Erythroblast (primary cell): ENCODE measurements around the gene TEX35.

ENCODE experiments used
- GATA1 ChIP-seq: IDR thresholded peaks from 2 replicates; pipeline ENCODE4 v1.6.1; 2011; ENCODE audit warnings: low read depth, mild to moderate bottlenecking, control low read depth, low read length, moderate library complexity
- POLR2A ChIP-seq: IDR thresholded peaks from 2 replicates; pipeline ENCODE4 v1.6.1; 2011; ENCODE audit warnings: mild to moderate bottlenecking, low read length

GRCh38 chr1:178496410-178497135 is 16.3 kb upstream of the TEX35 start, which contains the start of gene CLEC20A:
- TF ChIP-seq POLR2A (no peak), GATA1 (no peak)
